Astrocyte of the spinal cord (primary cell): ENCODE data around the gene CENPP.

Source experiments
- DNase-seq: peaks from one replicate; pipeline ENCODE4 v3.0.0; 2011; ENCODE audit warnings: low read depth, low spot score
- H3K4me3 ChIP-seq: 2 replicates; pipeline ENCODE4 v1.5.1; 2011; ENCODE audit warnings: low read depth, mild to moderate bottlenecking, low read length, moderate library complexity
- in situ Hi-C: cut with HindIII; loops from 2 replicates; pipeline ENCODE4 v1.10.0; 2017; ENCODE audit warnings: low sequenced_read_pairs
- TF ChIP-seq, protein P1 (sequence below): IDR thresholded peaks from 2 replicates; pipeline ENCODE4 v1.5.1; 2012; ENCODE audit warnings: low read depth, mild to moderate bottlenecking, low read length, inconsistent platforms

CENPP gene

GRCh38 chr9:92327283-92327850 is 1.6 kb downstream of the CENPP start:
- in situ Hi-C loops = no loop called here
- no peak for DNase-seq
- TF ChIP-seq, protein P1, sequence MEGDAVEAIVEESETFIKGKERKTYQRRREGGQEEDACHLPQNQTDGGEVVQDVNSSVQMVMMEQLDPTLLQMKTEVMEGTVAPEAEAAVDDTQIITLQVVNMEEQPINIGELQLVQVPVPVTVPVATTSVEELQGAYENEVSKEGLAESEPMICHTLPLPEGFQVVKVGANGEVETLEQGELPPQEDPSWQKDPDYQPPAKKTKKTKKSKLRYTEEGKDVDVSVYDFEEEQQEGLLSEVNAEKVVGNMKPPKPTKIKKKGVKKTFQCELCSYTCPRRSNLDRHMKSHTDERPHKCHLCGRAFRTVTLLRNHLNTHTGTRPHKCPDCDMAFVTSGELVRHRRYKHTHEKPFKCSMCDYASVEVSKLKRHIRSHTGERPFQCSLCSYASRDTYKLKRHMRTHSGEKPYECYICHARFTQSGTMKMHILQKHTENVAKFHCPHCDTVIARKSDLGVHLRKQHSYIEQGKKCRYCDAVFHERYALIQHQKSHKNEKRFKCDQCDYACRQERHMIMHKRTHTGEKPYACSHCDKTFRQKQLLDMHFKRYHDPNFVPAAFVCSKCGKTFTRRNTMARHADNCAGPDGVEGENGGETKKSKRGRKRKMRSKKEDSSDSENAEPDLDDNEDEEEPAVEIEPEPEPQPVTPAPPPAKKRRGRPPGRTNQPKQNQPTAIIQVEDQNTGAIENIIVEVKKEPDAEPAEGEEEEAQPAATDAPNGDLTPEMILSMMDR = no peak
- no peak overlapping the region for H3K4me3 ChIP-seq

- no peak overlapping the region for H3K4me3 ChIP-seq
- in situ Hi-C loops = no loop called here
- DNase-seq = peak; percentile 68
- TF ChIP-seq, protein P1 = peak; percentile 39
Measured at GRCh38 chr9:92328225-92328624, 2.5 kb downstream of the CENPP start.

DNA sequence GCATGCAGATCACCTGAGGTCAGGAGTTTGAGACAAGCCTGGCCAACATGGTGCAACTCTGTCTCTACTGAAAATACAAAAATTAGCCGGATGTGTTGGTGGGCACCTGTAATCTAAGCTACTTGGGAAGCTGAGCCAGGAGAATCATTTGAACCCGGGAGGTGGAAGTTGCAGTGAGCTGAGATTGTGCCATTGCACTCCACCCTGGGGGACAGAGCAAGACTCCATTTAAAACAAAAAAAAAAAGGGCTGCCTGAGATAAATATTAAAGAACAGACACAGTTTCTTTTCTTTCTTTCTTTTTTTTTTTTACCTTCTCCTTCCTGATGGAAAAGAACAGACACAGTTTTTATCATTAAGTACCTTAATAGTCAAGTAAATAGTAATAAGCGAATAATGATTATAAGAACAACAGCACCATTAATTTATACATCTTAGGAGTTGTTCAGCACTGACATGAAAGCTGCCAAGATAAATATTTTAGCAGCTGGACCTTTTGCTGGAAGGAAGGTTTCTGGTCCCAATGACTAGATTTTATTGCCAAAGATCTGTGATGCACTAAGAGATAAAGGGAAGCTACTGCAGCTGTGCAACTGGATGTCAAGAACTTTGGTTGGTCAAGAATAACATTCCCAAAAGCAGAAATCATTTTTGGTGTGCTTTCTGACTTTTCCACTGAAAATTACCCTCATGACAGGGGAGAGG is 7.0 kb downstream of the CENPP start:
- in situ Hi-C loops = no loop called here
- peak; percentile 57 for DNase-seq
- H3K4me3 ChIP-seq = no peak overlapping the region
- TF ChIP-seq, protein P1 = no peak

GRCh38 chr9:92333282-92333634 is 7.5 kb downstream of the CENPP start:
- in situ Hi-C loops = no loop called here

DNA sequence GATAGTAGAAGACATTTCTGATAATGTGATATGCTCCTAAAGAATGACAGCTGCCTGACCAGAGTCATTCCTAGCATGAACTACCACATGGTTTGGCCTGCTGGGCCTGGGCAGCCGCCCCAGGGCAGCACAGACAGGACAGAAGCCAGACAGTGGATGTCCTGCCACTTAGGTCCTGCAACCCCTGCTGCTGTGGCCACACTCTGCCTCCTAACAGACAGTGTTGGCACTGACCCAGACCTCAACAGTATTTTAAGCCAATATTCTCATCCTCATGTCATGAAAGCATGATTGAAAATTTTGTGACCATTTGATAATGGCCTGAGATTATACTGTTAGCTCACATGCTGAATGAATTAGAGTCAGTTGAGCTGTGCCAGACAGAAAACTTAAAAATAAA is 15.8 kb downstream of the CENPP start:
- TF ChIP-seq, protein P1 = no peak
- in situ Hi-C loops = no loop called here

More at GRCh38 chr9:92333282-92333634, 7.5 kb downstream of the CENPP start:
- no peak overlapping the region for H3K4me3 ChIP-seq
- no peak for DNase-seq
- TF ChIP-seq, protein P1 = no peak

DNA sequence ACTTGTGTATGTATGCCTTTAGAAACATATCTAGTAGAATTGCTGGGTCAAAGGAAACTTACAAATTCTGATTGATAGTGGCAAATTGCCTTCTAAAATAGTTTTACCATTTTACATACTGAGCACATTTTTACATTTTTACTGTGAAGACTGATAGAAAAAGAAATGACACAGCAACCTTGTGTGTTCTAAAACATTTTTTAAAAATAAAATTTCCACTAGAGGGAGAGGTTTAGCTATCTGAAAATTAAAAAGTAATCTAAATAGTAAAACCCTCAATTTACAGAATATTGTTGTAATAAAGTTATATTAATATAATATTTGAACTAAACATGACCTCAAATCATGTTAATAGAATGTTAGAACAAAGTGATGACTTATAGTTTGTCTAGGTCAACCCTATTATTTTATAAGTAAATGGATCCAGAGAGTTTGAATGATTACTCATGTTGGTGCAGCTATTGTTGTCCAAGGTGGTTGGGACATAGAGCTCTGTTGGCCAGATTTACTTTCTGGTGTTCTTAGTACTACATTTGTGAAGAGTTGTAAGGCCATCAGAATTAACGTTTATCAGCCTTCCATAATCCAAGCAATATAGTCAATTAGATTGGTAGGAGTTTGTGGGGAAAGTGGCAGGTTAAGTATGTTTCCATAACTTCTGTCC is 17.2 kb downstream of the CENPP start:
- DNase-seq = peak; percentile 36
- H3K4me3 ChIP-seq = no peak overlapping the region
- in situ Hi-C loops = no loop called here
- TF ChIP-seq, protein P1 = peak; percentile 3

More for the DNA sequence above, 15.8 kb downstream of the CENPP start:
- H3K4me3 ChIP-seq = no peak overlapping the region
- DNase-seq = no peak
